Loucy (cell line): ENCODE data around the gene TEX26.

Experiments used
- H2AFZ ChIP-seq: fragments of 200-600 bp; sonication (generic); 2 replicates; pipeline ENCODE4 v1.6.0; 2016; ENCODE audit warnings: antibody characterized with exemption, mild to moderate bottlenecking, low read length, moderate library complexity
- H3F3A ChIP-seq: fragments of 200-600 bp; 2 replicates; pipeline ENCODE4 v1.6.0; 2016; ENCODE audit warnings: antibody characterized with exemption, low read depth, mild to moderate bottlenecking
- H3K27me3 ChIP-seq: fragments of 200-600 bp; sonication (generic); 2 replicates; pipeline ENCODE4 v1.6.1; 2014; ENCODE audit warnings: low read length, mild to moderate bottlenecking; ENCODE audit not compliant: insufficient read depth, poor library complexity, severe bottlenecking
- H3K36me3 ChIP-seq: fragments of 200-600 bp; sonication (generic); 2 replicates; pipeline ENCODE4 v1.6.1; 2016; ENCODE audit warnings: low read length; ENCODE audit not compliant: insufficient read depth
- H3K4me1 ChIP-seq: fragments of 200-600 bp; sonication (generic); 2 replicates; pipeline ENCODE4 v1.5.1; 2014; ENCODE audit warnings: low read length, mild to moderate bottlenecking; ENCODE audit not compliant: insufficient read depth, poor library complexity, severe bottlenecking
- H3K4me2 ChIP-seq: fragments of 200-600 bp; sonication (generic); 2 replicates; pipeline ENCODE4 v1.6.0; 2014; ENCODE audit warnings: antibody characterized with exemption, low read length, low read depth, mild to moderate bottlenecking; ENCODE audit not compliant: poor library complexity, severe bottlenecking
- H3K4me3 ChIP-seq: fragments of 200-600 bp; sonication (generic); 2 replicates; pipeline ENCODE4 v1.5.1; 2014; ENCODE audit warnings: low read length, mild to moderate bottlenecking, mixed read lengths; ENCODE audit not compliant: poor library complexity, severe bottlenecking
- H3K79me2 ChIP-seq: fragments of 200-600 bp; sonication (generic); 2 replicates; pipeline ENCODE4 v1.6.1; 2014; ENCODE audit warnings: low read length; ENCODE audit not compliant: insufficient read depth
- H3K9ac ChIP-seq: fragments of 200-600 bp; sonication (generic); 2 replicates; pipeline ENCODE4 v1.6.0; 2014; ENCODE audit warnings: mild to moderate bottlenecking, low read depth, low read length, moderate library complexity; ENCODE audit not compliant: poor library complexity, severe bottlenecking
- H3K9me2 ChIP-seq: fragments of 200-600 bp; sonication (generic); replicated peaks from 2 replicates; pipeline ENCODE4 v1.6.1; 2016; ENCODE audit warnings: low read depth, low read length, mixed read lengths
- H3K9me3 ChIP-seq: fragments of 200-600 bp; sonication (generic); 2 replicates; pipeline ENCODE4 v1.6.1; 2014; ENCODE audit warnings: mild to moderate bottlenecking, antibody characterized with exemption, low read length, low read depth; ENCODE audit not compliant: insufficient read depth
- H4K20me1 ChIP-seq: fragments of 200-600 bp; sonication (generic); 2 replicates; pipeline ENCODE4 v1.6.0; 2014; ENCODE audit warnings: antibody characterized with exemption, low read length, mild to moderate bottlenecking; ENCODE audit not compliant: insufficient read depth, poor library complexity, severe bottlenecking
- EZH2phosphoT487 ChIP-seq: fragments of 200-600 bp; IDR thresholded peaks from 2 replicates; pipeline ENCODE4 v1.6.1; 2018; ENCODE audit warnings: antibody characterized with exemption, mild to moderate bottlenecking, moderate library complexity, borderline replicate concordance
- TF ChIP-seq, protein P1 (sequence below): fragments of 200-600 bp; sonication (generic); conservative IDR thresholded peaks from 2 replicates; pipeline ENCODE4 v1.5.1; 2014; ENCODE audit warnings: mild to moderate bottlenecking, antibody characterized with exemption, low read length

The TEX26 gene

GRCh38 chr13:30934381-30934780, 1.9 kb downstream of the TEX26 start:
- Histone ChIP-seq H3K79me2 (no peaks in the 10 kb centered on the region), H2AFZ (no peak overlapping the region), H4K20me1 (no peaks in the 10 kb centered on the region), H3K9me3 (no peaks in the 10 kb centered on the region), H3K4me3 (no peak overlapping the region), H3K4me1 (no peaks in the 10 kb centered on the region), H3K4me2 (no peak overlapping the region), H3K36me3 (no peaks in the 10 kb centered on the region), H3F3A (no peaks in the 10 kb centered on the region), H3K9ac (no peak overlapping the region), H3K27me3 (peaks cover 37% of the 10 kb centered on the region), H3K9me2 (no peaks in the 10 kb centered on the region)
- no peak for TF ChIP-seq EZH2phosphoT487
- TF ChIP-seq, protein P1, sequence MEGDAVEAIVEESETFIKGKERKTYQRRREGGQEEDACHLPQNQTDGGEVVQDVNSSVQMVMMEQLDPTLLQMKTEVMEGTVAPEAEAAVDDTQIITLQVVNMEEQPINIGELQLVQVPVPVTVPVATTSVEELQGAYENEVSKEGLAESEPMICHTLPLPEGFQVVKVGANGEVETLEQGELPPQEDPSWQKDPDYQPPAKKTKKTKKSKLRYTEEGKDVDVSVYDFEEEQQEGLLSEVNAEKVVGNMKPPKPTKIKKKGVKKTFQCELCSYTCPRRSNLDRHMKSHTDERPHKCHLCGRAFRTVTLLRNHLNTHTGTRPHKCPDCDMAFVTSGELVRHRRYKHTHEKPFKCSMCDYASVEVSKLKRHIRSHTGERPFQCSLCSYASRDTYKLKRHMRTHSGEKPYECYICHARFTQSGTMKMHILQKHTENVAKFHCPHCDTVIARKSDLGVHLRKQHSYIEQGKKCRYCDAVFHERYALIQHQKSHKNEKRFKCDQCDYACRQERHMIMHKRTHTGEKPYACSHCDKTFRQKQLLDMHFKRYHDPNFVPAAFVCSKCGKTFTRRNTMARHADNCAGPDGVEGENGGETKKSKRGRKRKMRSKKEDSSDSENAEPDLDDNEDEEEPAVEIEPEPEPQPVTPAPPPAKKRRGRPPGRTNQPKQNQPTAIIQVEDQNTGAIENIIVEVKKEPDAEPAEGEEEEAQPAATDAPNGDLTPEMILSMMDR, result peak; percentile 33; the same call in 1 of the 2 replicates

- H3K9me3 ChIP-seq, result no peaks in the 10 kb centered on the region
- no peak overlapping the region for H3K4me3 ChIP-seq
- TF ChIP-seq, protein P1, result no peak
- no peak for TF ChIP-seq EZH2phosphoT487
- no peaks in the 10 kb centered on the region for H3K79me2 ChIP-seq
- no peaks in the 10 kb centered on the region for H3F3A ChIP-seq
- no peak overlapping the region for H2AFZ ChIP-seq
- H3K36me3 ChIP-seq, result no peaks in the 10 kb centered on the region
- H3K9ac ChIP-seq, result no peak overlapping the region
- no peak overlapping the region for H3K4me2 ChIP-seq
- H4K20me1 ChIP-seq, result no peaks in the 10 kb centered on the region
- H3K4me1 ChIP-seq, result no peaks in the 10 kb centered on the region
- no peaks in the 10 kb centered on the region for H3K9me2 ChIP-seq
- H3K27me3 ChIP-seq, result peaks cover 33% of the 10 kb centered on the region
Observed at GRCh38 chr13:30934803-30935202, 2.3 kb downstream of the TEX26 start.

DNA sequence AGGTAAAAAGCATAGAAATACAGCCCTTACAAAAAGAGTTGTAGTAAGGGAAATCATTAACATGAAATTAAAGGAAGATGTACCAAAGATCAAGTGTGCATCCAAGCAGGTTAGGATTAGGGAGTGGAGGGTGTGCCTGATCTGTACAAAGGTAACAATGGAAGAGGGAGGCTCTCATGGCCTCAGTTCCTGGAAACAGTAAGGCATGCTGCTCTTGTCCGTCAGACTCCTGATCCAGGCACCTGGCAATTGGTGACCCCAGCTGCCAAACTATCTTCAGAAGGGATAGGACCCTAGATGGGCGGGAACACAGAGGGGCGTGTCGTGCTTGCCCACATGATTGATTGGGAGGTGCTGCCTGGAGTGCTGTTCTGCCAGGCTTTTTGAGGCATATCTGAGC, 4.5 kb downstream of the TEX26 start:
- Histone ChIP-seq H3K4me1 (no peaks in the 10 kb centered on the region), H4K20me1 (no peaks in the 10 kb centered on the region), H3K4me3 (no peak overlapping the region), H3K9ac (no peak overlapping the region), H2AFZ (no peak overlapping the region), H3K9me2 (no peaks in the 10 kb centered on the region), H3K9me3 (no peaks in the 10 kb centered on the region), H3K27me3 (peaks cover 17% of the 10 kb centered on the region), H3K4me2 (no peak overlapping the region), H3F3A (no peaks in the 10 kb centered on the region), H3K79me2 (no peaks in the 10 kb centered on the region), H3K36me3 (no peaks in the 10 kb centered on the region)
- TF ChIP-seq, protein P1, result no peak
- TF ChIP-seq EZH2phosphoT487, result no peak
